WI38 (cell line): ENCODE measurements around the gene FER.
A peak's percentile ranks its signal among the peaks of the same experiment; 100 is the strongest.
"Not testable (repeated sequence)": the region's sequence is repeated elsewhere in the genome, so short reads cannot be mapped to it uniquely, and the experiment has no call there.

ENCODE experiments used
- H3K4me3 ChIP-seq: 2 replicates; pipeline ENCODE4 v1.5.1; 2011; ENCODE audit warnings: low read depth, mild to moderate bottlenecking, control low read depth, low read length
- TF ChIP-seq, protein P1 (sequence below): IDR thresholded peaks from 2 replicates; pipeline ENCODE4 v1.5.1; 2012; ENCODE audit warnings: low read depth, mild to moderate bottlenecking, control low read depth, low read length

Gene FER

DNA sequence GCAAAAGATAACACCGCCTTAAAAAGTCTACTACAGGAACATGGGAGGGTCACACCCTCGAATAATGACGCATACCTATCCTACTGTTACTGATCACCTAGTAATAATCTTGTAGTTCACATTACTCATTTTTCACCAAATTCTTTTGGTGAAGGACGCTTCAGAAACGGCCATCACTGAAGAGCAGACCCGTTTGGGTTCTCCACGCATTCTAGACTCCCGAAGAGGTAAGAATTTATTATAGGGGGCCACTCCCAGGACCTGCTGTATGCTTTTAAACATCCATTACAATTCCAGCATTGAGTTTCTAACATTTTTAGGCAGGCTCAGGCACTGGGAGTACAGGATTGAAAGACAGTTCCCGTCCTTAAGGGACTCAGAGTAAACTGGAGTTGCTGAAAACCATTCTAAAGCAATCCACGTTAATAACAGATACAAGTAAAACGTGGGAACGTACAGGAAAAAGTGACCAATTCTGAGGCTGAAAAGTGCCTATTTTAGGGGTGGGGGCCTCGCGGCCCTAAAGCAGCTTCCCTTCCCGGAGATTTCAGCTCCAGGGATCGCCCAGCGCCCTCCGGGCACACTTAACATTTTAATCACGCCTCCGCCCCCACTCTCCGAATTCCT is at the start of gene FER:
FER (plus strand) TSS at position 124 of the 627 bp plus-strand sequence. CDS start 50,286 bp downstream, outside the sequence.
- peak within 1 kb of the TSS; percentile 87 for H3K4me3 ChIP-seq
- TF ChIP-seq, protein P1, sequence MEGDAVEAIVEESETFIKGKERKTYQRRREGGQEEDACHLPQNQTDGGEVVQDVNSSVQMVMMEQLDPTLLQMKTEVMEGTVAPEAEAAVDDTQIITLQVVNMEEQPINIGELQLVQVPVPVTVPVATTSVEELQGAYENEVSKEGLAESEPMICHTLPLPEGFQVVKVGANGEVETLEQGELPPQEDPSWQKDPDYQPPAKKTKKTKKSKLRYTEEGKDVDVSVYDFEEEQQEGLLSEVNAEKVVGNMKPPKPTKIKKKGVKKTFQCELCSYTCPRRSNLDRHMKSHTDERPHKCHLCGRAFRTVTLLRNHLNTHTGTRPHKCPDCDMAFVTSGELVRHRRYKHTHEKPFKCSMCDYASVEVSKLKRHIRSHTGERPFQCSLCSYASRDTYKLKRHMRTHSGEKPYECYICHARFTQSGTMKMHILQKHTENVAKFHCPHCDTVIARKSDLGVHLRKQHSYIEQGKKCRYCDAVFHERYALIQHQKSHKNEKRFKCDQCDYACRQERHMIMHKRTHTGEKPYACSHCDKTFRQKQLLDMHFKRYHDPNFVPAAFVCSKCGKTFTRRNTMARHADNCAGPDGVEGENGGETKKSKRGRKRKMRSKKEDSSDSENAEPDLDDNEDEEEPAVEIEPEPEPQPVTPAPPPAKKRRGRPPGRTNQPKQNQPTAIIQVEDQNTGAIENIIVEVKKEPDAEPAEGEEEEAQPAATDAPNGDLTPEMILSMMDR: no peak

- not testable (repeated sequence) for H3K4me3 ChIP-seq
These were observed 47.3 kb upstream of the FER start for GRCh38 chr5:108700388-108700787.

DNA sequence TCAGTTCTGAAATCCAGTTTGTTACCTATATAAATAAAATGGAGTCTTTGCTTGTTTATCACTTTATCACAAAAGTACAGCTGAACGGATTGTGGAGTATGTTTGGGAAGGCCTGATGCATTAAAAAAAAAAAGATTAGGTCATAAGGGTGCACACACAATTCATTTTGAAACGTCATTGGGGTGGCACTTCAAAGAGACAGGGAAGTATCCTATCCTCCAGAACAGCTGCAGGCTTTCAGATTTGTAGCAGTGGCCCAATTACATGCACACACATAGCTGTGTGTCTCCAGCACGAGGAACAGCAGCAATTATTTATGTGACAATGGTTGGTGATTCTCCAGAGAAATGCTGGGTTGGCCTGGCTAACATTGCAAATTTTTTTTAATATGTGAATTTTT is 46.8 kb upstream of the FER start:
- TF ChIP-seq, protein P1: no peak
- no peak overlapping the region for H3K4me3 ChIP-seq

- TF ChIP-seq, protein P1: no peak
- H3K4me3 ChIP-seq: no peak overlapping the region
These were observed 45.2 kb upstream of the FER start for GRCh38 chr5:108702546-108702945.

GRCh38 chr5:108703313-108703712 is 44.4 kb upstream of the FER start:
- no peak overlapping the region for H3K4me3 ChIP-seq
- TF ChIP-seq, protein P1: no peak

- no peak overlapping the region for H3K4me3 ChIP-seq
- TF ChIP-seq, protein P1: no peak
These were observed 40.6 kb upstream of the FER start for GRCh38 chr5:108707141-108707540.

- H3K4me3 ChIP-seq: no peak overlapping the region
- TF ChIP-seq, protein P1: no peak
These were observed 35.8 kb upstream of the FER start for GRCh38 chr5:108711898-108712297.

GRCh38 chr5:108715408-108715807 is 32.3 kb upstream of the FER start:
- TF ChIP-seq, protein P1: no peak

More at GRCh38 chr5:108715408-108715807, 32.3 kb upstream of the FER start:
- no peak overlapping the region for H3K4me3 ChIP-seq
